ENCODE measurements around the gene NFAM1.

GRCh38 chr22:42425337-42425988 is 6.7 kb downstream of the NFAM1 start:
- TF ChIP-seq CTCF (IDR thresholded peaks at IDR 0.05) (no peak), ZFX (IDR thresholded peaks at IDR 0.05; ENCODE audit: borderline replicate concordance) (no peak)

Measured in 22Rv1 (cell line).